ENCODE measurements around the gene DHRS11. TPM values are rescaled to one million over a fixed set of nuclear protein-coding genes. Genes with fewer than 3 reads are reported as not detected.

Gene DHRS11
- total RNA-seq, 1 experiment from 2014 or later = 11.8 TPM

- H3K4me3 ChIP-seq (ENCODE audit: low read depth in 2 of 2, low read length in 2 of 2) = peak overlapping the region; percentile 61 to 65
- no peak for TF ChIP-seq TCF7L2 (IDR thresholded peaks at IDR 0.05; ENCODE audit: low read depth, low read length)
- TF ChIP-seq, protein P1, sequence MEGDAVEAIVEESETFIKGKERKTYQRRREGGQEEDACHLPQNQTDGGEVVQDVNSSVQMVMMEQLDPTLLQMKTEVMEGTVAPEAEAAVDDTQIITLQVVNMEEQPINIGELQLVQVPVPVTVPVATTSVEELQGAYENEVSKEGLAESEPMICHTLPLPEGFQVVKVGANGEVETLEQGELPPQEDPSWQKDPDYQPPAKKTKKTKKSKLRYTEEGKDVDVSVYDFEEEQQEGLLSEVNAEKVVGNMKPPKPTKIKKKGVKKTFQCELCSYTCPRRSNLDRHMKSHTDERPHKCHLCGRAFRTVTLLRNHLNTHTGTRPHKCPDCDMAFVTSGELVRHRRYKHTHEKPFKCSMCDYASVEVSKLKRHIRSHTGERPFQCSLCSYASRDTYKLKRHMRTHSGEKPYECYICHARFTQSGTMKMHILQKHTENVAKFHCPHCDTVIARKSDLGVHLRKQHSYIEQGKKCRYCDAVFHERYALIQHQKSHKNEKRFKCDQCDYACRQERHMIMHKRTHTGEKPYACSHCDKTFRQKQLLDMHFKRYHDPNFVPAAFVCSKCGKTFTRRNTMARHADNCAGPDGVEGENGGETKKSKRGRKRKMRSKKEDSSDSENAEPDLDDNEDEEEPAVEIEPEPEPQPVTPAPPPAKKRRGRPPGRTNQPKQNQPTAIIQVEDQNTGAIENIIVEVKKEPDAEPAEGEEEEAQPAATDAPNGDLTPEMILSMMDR (IDR thresholded peaks at IDR 0.05) = no peak
- no peak for TF ChIP-seq SIN3A (IDR thresholded peaks at IDR 0.05; ENCODE audit: borderline replicate concordance, insufficient read depth, low read depth, low read length)
- TF ChIP-seq, protein P2, sequence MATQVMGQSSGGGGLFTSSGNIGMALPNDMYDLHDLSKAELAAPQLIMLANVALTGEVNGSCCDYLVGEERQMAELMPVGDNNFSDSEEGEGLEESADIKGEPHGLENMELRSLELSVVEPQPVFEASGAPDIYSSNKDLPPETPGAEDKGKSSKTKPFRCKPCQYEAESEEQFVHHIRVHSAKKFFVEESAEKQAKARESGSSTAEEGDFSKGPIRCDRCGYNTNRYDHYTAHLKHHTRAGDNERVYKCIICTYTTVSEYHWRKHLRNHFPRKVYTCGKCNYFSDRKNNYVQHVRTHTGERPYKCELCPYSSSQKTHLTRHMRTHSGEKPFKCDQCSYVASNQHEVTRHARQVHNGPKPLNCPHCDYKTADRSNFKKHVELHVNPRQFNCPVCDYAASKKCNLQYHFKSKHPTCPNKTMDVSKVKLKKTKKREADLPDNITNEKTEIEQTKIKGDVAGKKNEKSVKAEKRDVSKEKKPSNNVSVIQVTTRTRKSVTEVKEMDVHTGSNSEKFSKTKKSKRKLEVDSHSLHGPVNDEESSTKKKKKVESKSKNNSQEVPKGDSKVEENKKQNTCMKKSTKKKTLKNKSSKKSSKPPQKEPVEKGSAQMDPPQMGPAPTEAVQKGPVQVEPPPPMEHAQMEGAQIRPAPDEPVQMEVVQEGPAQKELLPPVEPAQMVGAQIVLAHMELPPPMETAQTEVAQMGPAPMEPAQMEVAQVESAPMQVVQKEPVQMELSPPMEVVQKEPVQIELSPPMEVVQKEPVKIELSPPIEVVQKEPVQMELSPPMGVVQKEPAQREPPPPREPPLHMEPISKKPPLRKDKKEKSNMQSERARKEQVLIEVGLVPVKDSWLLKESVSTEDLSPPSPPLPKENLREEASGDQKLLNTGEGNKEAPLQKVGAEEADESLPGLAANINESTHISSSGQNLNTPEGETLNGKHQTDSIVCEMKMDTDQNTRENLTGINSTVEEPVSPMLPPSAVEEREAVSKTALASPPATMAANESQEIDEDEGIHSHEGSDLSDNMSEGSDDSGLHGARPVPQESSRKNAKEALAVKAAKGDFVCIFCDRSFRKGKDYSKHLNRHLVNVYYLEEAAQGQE (IDR thresholded peaks at IDR 0.05; ENCODE audit: insufficient read depth in 1 of 2, low read depth in 2 of 2, low read length in 1 of 2) = no peak
- no peak for TF ChIP-seq POLR2AphosphoS5 (IDR thresholded peaks at IDR 0.05; ENCODE audit: low read depth, low read length)
- in situ Hi-C loops (cut with HindIII; ENCODE audit: low pct_unique_long_range_greater_than_20kb, low sequenced_read_pairs) = no loop called here
- no peaks in the 10 kb centered on the region for H3K27me3 ChIP-seq (ENCODE audit: control insufficient read depth, insufficient read depth, low read length)
- ChIA-PET CTCF (no interaction called here), POLR2A (no interaction called here)
- peaks cover 2% of the 10 kb centered on the region for H3K36me3 ChIP-seq (ENCODE audit: control insufficient read depth, insufficient read depth, low read length)
- H3K4me1 ChIP-seq (ENCODE audit: control insufficient read depth, insufficient read depth, low read length) = no peaks in the 10 kb centered on the region
- peak overlapping the region; percentile 77 for H3K27ac ChIP-seq (ENCODE audit: low read length)
- ATAC-seq (peak; percentile 36; the same call in 1 of the 2 replicates), DNase-seq (ENCODE audit: low read depth, low spot score) (no peak)
- BruUV-seq (replicated peaks) = no TSS peak
- intact Hi-C loops (cut with micrococcal nuclease; ENCODE audit: unreplicated experiment) = no loop called here
- no peaks in the 10 kb centered on the region for H3K9me3 ChIP-seq (ENCODE audit: control insufficient read depth, insufficient read depth, low read depth, low read length)
Observed at GRCh38 chr17:36592316-36592715, 637 bp downstream of the DHRS11 start.

DNA sequence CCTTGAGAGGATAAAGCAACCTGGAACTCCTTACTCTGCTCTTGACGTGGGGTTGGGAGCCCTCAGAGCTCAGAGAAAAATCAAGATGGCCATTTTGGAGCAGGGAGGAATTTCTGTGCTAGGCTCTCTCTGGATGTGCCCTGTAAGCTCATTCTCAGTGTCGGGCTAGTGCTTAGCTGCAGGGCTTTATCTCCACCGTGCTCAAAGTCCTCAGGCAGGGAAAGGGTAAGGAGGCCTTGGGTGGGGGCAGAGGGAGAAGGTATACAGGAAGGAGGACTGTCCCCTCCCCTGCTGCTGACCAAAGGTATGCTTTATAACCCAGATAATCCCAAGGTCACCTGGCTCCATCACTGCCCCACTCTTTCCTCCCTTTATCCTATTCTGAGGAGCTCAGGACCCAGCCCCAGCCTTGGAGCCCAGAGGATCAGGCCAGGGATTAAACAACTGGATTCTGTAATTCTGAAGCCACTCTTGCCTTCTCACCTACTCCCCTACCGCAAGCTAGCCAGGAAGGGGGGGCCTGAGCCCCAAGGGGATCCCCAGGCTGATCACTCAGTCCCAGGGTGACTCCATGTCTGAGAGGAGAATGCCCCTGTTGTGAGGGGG is 1.1 kb downstream of the DHRS11 start:
- CTCF ChIA-PET = interaction anchor here (0.9 kb wide), 1 partner anchor 10 kb away, joined by 4 read pairs; no protein-coding TSS in a partner anchor
- H3K27ac ChIP-seq (ENCODE audit: low read length) = peak overlapping the region; percentile 77
- in situ Hi-C loops (cut with HindIII; ENCODE audit: low pct_unique_long_range_greater_than_20kb, low sequenced_read_pairs) = no loop called here

More for the DNA sequence above, 1.1 kb downstream of the DHRS11 start:
- POLR2A ChIA-PET = no interaction called here
- no peaks in the 10 kb centered on the region for H3K27me3 ChIP-seq (ENCODE audit: control insufficient read depth, insufficient read depth, low read length)
- BruUV-seq (replicated peaks) = no TSS peak
- H3K4me1 ChIP-seq (ENCODE audit: control insufficient read depth, insufficient read depth, low read length) = no peaks in the 10 kb centered on the region
- TF ChIP-seq TCF7L2 (IDR thresholded peaks at IDR 0.05; ENCODE audit: low read depth, low read length) = no peak
- TF ChIP-seq, protein P1 (IDR thresholded peaks at IDR 0.05) = no peak
- TF ChIP-seq SIN3A (IDR thresholded peaks at IDR 0.05; ENCODE audit: borderline replicate concordance, insufficient read depth, low read depth, low read length) = no peak
- TF ChIP-seq, protein P2 (IDR thresholded peaks at IDR 0.05; ENCODE audit: insufficient read depth in 1 of 2, low read depth in 2 of 2, low read length in 1 of 2) = no peak
- TF ChIP-seq POLR2AphosphoS5 (IDR thresholded peaks at IDR 0.05; ENCODE audit: low read depth, low read length) = no peak
- intact Hi-C loops (cut with micrococcal nuclease; ENCODE audit: unreplicated experiment) = no loop called here
- peak overlapping the region; percentile 61 to 65 for H3K4me3 ChIP-seq (ENCODE audit: low read depth in 2 of 2, low read length in 2 of 2)
- DNase-seq (ENCODE audit: low read depth, low spot score) = no peak
- peaks cover 2% of the 10 kb centered on the region for H3K36me3 ChIP-seq (ENCODE audit: control insufficient read depth, insufficient read depth, low read length)
- ATAC-seq = no peak
- H3K9me3 ChIP-seq (ENCODE audit: control insufficient read depth, insufficient read depth, low read depth, low read length) = no peaks in the 10 kb centered on the region

Measured in Panc1 (cell line).